GM12872 (cell line): ENCODE data around the gene NOC4L.

Experiments
- CTCF ChIP-seq: IDR thresholded peaks from 3 replicates; pipeline ENCODE4 v1.5.1; 2011; ENCODE audit warnings: low read depth, mild to moderate bottlenecking, low read length, moderate library complexity; ENCODE audit not compliant: insufficient read depth

The NOC4L gene

GRCh38 chr12:132182711-132183365 lies 38.6 kb downstream of the NOC4L start:
- TF ChIP-seq CTCF, result no peak

- no peak for TF ChIP-seq CTCF
Measured at GRCh38 chr12:132185705-132186104, 41.4 kb downstream of the NOC4L start.

DNA sequence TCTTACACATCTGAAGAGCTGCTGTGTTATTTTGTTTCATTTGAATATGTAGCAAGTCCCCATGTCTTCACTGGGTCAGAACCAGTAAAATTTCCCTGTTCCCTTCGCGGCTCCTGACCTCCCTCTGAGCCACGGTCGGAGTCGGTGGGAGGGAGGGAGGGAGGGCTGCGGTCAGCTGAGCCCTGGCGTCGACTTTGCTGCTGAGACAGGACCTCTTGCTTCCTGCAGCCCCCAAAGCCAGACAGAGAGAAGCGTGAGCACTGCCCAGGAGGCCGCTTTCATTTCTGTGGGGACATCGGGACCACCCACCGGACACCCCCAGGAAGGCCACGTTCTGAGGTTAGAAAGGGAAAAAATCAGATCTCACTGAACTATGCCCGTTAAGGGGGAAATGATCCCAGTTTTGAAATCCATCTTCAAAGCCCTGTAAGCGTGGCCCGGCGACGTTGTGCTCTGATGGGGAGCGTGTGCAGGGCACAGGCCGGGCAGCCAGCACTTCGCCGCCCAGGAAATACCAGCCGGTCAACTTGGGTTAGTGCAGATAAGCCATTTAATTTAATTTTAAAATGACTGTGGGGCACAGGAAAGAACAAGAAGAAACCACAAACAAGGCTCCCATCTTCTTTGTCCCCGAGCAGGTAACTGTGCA lies 42.1 kb downstream of the NOC4L start:
- no peak for TF ChIP-seq CTCF

GRCh38 chr12:132186857-132187620 lies 42.8 kb downstream of the NOC4L start:
- no peak for TF ChIP-seq CTCF

GRCh38 chr12:132187646-132188450 lies 43.6 kb downstream of the NOC4L start:
- no peak for TF ChIP-seq CTCF

GRCh38 chr12:132188451-132188901 lies 44.2 kb downstream of the NOC4L start:
- TF ChIP-seq CTCF, result no peak

- TF ChIP-seq CTCF, result no peak
Measured at GRCh38 chr12:132188916-132189325, 44.7 kb downstream of the NOC4L start.
